Memory B cell (primary cell): ENCODE results near the gene COL11A2.
"Not testable (repeated sequence)": the region's sequence is repeated elsewhere in the genome, so short reads cannot be mapped to it uniquely, and the experiment has no call there.

Experiments
- ATAC-seq: fragments of 150-1000 bp; cut with Tn5 transposase; 2 replicates; pipeline ENCODE4 v1.10.0; 2021; ENCODE audit warnings: low read depth, mild to moderate bottlenecking, moderate library complexity
- DNase-seq, 2 donors: peaks; one replicate each; pipeline ENCODE4 v3.0.0; 2022; ENCODE audit warnings: low spot score in 2 of 2
- H3K27ac Mint-ChIP-seq: one replicate; pipeline ENCODE4 v1.8.0; 2022; ENCODE audit warnings: mild to moderate bottlenecking, moderate library complexity, mixed read lengths
- H3K27me3 Mint-ChIP-seq: one replicate; pipeline ENCODE4 v1.8.0; 2022; ENCODE audit warnings: mixed read lengths
- H3K36me3 Mint-ChIP-seq: one replicate; pipeline ENCODE4 v1.8.0; 2022; ENCODE audit warnings: mild to moderate bottlenecking, mixed read lengths
- H3K4me1 Mint-ChIP-seq: one replicate; pipeline ENCODE4 v1.8.0; 2022; ENCODE audit warnings: mixed read lengths
- H3K4me3 Mint-ChIP-seq: one replicate; pipeline ENCODE4 v1.8.0; 2022; ENCODE audit warnings: mild to moderate bottlenecking, moderate library complexity, mixed read lengths
- H3K9me3 Mint-ChIP-seq: one replicate; pipeline ENCODE4 v1.8.0; 2022; ENCODE audit warnings: mixed read lengths

The COL11A2 gene

GRCh38 chr6:33192105-33192646, at the start of gene COL11A2:
Gene COL11A2, minus strand, starts transcription at chr6:33192467. Its CDS starts 227 bp downstream, at chr6:33192240.
- Mint-ChIP-seq H3K4me1 (peaks cover 20% of the 10 kb centered on the region), H3K27ac (no peak within 1 kb of the TSS), H3K27me3 (peaks cover 23% of the 10 kb centered on the region), H3K9me3 (peaks cover 3% of the 10 kb centered on the region), H3K4me3 (peak within 1 kb of the TSS; percentile 82), H3K36me3 (peaks cover 25% of the 10 kb centered on the region)
- ATAC-seq (peak; percentile 64), DNase-seq (no peak)

- no peak overlapping the region for H3K27ac Mint-ChIP-seq
These were observed 49.7 kb upstream of the COL11A2 start for GRCh38 chr6:33241968-33242367.

GRCh38 chr6:33237741-33238140, 45.5 kb upstream of the COL11A2 start:
- H3K27me3 Mint-ChIP-seq: peaks cover 27% of the 10 kb centered on the region
- peaks cover 2% of the 10 kb centered on the region for H3K9me3 Mint-ChIP-seq
- H3K4me1 Mint-ChIP-seq: peaks cover 8% of the 10 kb centered on the region
- DNase-seq (no peak), ATAC-seq (no peak)
- peaks cover 2% of the 10 kb centered on the region for H3K36me3 Mint-ChIP-seq
- H3K4me3 Mint-ChIP-seq: no peak overlapping the region
- H3K27ac Mint-ChIP-seq: no peak overlapping the region

More at GRCh38 chr6:33241968-33242367, 49.7 kb upstream of the COL11A2 start:
- Mint-ChIP-seq H3K27me3 (peaks cover 14% of the 10 kb centered on the region), H3K36me3 (peaks cover 2% of the 10 kb centered on the region), H3K9me3 (peaks cover 2% of the 10 kb centered on the region), H3K4me3 (no peak overlapping the region), H3K4me1 (peaks cover 8% of the 10 kb centered on the region)
- DNase-seq (no peak), ATAC-seq (no peak)

- Mint-ChIP-seq H3K27me3 (peaks cover 26% of the 10 kb centered on the region), H3K4me3 (no peak overlapping the region)
These were observed 44.6 kb upstream of the COL11A2 start for GRCh38 chr6:33236852-33237251.

GRCh38 chr6:33236328-33236727, 44.1 kb upstream of the COL11A2 start:
- no peak overlapping the region for H3K4me3 Mint-ChIP-seq
- peaks cover 3% of the 10 kb centered on the region for H3K4me1 Mint-ChIP-seq
- H3K27ac Mint-ChIP-seq: no peak overlapping the region
- H3K9me3 Mint-ChIP-seq: peaks cover 2% of the 10 kb centered on the region
- H3K36me3 Mint-ChIP-seq: peaks cover 2% of the 10 kb centered on the region
- DNase-seq (no peak), ATAC-seq (no peak)
- peaks cover 29% of the 10 kb centered on the region for H3K27me3 Mint-ChIP-seq

More at GRCh38 chr6:33236852-33237251, 44.6 kb upstream of the COL11A2 start:
- Mint-ChIP-seq H3K27ac (no peak overlapping the region), H3K9me3 (peaks cover 2% of the 10 kb centered on the region), H3K4me1 (peaks cover 5% of the 10 kb centered on the region), H3K36me3 (peaks cover 2% of the 10 kb centered on the region)
- ATAC-seq (no peak), DNase-seq (no peak)

- H3K27ac Mint-ChIP-seq: no peak overlapping the region
- H3K4me1 Mint-ChIP-seq: no peaks in the 10 kb centered on the region
- ATAC-seq (no peak), DNase-seq (no peak)
- H3K27me3 Mint-ChIP-seq: peaks cover 30% of the 10 kb centered on the region
- no peak overlapping the region for H3K4me3 Mint-ChIP-seq
- H3K9me3 Mint-ChIP-seq: no peaks in the 10 kb centered on the region
- no peaks in the 10 kb centered on the region for H3K36me3 Mint-ChIP-seq
These were observed 43.0 kb upstream of the COL11A2 start for GRCh38 chr6:33235221-33235634.

GRCh38 chr6:33226503-33227120, 34.3 kb upstream of the COL11A2 start:
- not testable (repeated sequence) for H3K4me3 Mint-ChIP-seq, DNase-seq, H3K9me3 Mint-ChIP-seq, ATAC-seq, H3K27ac Mint-ChIP-seq, H3K36me3 Mint-ChIP-seq, H3K4me1 Mint-ChIP-seq
- peaks cover 14% of the 10 kb centered on the region for H3K27me3 Mint-ChIP-seq

- H3K27me3 Mint-ChIP-seq: peaks cover 31% of the 10 kb centered on the region
- ATAC-seq: no peak
- DNase-seq: no peak
- no peak overlapping the region for H3K4me3 Mint-ChIP-seq
- peaks cover 18% of the 10 kb centered on the region for H3K4me1 Mint-ChIP-seq
- no peaks in the 10 kb centered on the region for H3K9me3 Mint-ChIP-seq
- no peak overlapping the region for H3K27ac Mint-ChIP-seq
- H3K36me3 Mint-ChIP-seq: peaks cover 3% of the 10 kb centered on the region
These were observed 25.4 kb upstream of the COL11A2 start for GRCh38 chr6:33217681-33218080.

GRCh38 chr6:33217246-33217645, 25.0 kb upstream of the COL11A2 start:
- Mint-ChIP-seq H3K36me3 (peaks cover 4% of the 10 kb centered on the region), H3K9me3 (no peaks in the 10 kb centered on the region), H3K27me3 (peaks cover 33% of the 10 kb centered on the region), H3K27ac (no peak overlapping the region), H3K4me3 (no peak overlapping the region), H3K4me1 (peaks cover 20% of the 10 kb centered on the region)
- DNase-seq: no peak
- ATAC-seq: no peak

- Mint-ChIP-seq H3K4me1 (peaks cover 20% of the 10 kb centered on the region), H3K27ac (no peak overlapping the region), H3K9me3 (no peaks in the 10 kb centered on the region), H3K27me3 (peaks cover 34% of the 10 kb centered on the region), H3K4me3 (no peak overlapping the region), H3K36me3 (peaks cover 13% of the 10 kb centered on the region)
- ATAC-seq (no peak), DNase-seq (no peak)
These were observed 23.9 kb upstream of the COL11A2 start for GRCh38 chr6:33216117-33216649.

- Mint-ChIP-seq H3K4me3 (no peak overlapping the region), H3K36me3 (peaks cover 14% of the 10 kb centered on the region), H3K9me3 (no peaks in the 10 kb centered on the region), H3K4me1 (peaks cover 20% of the 10 kb centered on the region), H3K27me3 (peaks cover 34% of the 10 kb centered on the region), H3K27ac (no peak overlapping the region)
- DNase-seq (no peak), ATAC-seq (no peak)
These were observed 23.2 kb upstream of the COL11A2 start for GRCh38 chr6:33215271-33216116.

- peaks cover 32% of the 10 kb centered on the region for H3K27me3 Mint-ChIP-seq
- peaks cover 24% of the 10 kb centered on the region for H3K4me1 Mint-ChIP-seq
- H3K27ac Mint-ChIP-seq: no peak overlapping the region
- no peak for DNase-seq
- H3K9me3 Mint-ChIP-seq: no peaks in the 10 kb centered on the region
- no peak for ATAC-seq
- H3K36me3 Mint-ChIP-seq: peaks cover 21% of the 10 kb centered on the region
- H3K4me3 Mint-ChIP-seq: peak overlapping the region; percentile 48
These were observed 21.7 kb upstream of the COL11A2 start for GRCh38 chr6:33213989-33214335.

- no peak for DNase-seq
- ATAC-seq: peak; percentile 37
- peaks cover 21% of the 10 kb centered on the region for H3K36me3 Mint-ChIP-seq
- H3K27me3 Mint-ChIP-seq: peaks cover 28% of the 10 kb centered on the region
- peaks cover 28% of the 10 kb centered on the region for H3K4me1 Mint-ChIP-seq
- no peaks in the 10 kb centered on the region for H3K9me3 Mint-ChIP-seq
- H3K27ac Mint-ChIP-seq: no peak overlapping the region
- H3K4me3 Mint-ChIP-seq: peak overlapping the region; percentile 48
These were observed 21.1 kb upstream of the COL11A2 start for GRCh38 chr6:33213166-33213988.
